ENCODE results near the gene SLC24A3.

- TF ChIP-seq CTCF (IDR thresholded peaks at IDR 0.05; ENCODE audit: poor library complexity) (no peak), EZH2 (IDR thresholded peaks at IDR 0.05; ENCODE audit: borderline replicate concordance) (no peak), EZH2phosphoT487 (IDR thresholded peaks at IDR 0.05; ENCODE audit: low read depth, severe bottlenecking, unreplicated experiment) (no peak)
Observed at GRCh38 chr20:19223640-19224039, 11.2 kb downstream of the SLC24A3 start.
